NCI-H82 treated with DMSO at 0.1 percent for 48 hours (cell line): ENCODE measurements around the gene YJEFN3.

ENCODE experiments used
- DNase-seq: peaks from one replicate; lab custom pipeline; 2025; ENCODE audit not compliant: unreplicated experiment; lab: John Stamatoyannopoulos, UW

Gene YJEFN3, protein sequence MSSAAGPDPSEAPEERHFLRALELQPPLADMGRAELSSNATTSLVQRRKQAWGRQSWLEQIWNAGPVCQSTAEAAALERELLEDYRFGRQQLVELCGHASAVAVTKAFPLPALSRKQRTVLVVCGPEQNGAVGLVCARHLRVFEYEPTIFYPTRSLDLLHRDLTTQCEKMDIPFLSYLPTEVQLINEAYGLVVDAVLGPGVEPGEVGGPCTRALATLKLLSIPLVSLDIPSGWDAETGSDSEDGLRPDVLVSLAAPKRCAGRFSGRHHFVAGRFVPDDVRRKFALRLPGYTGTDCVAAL

DNA sequence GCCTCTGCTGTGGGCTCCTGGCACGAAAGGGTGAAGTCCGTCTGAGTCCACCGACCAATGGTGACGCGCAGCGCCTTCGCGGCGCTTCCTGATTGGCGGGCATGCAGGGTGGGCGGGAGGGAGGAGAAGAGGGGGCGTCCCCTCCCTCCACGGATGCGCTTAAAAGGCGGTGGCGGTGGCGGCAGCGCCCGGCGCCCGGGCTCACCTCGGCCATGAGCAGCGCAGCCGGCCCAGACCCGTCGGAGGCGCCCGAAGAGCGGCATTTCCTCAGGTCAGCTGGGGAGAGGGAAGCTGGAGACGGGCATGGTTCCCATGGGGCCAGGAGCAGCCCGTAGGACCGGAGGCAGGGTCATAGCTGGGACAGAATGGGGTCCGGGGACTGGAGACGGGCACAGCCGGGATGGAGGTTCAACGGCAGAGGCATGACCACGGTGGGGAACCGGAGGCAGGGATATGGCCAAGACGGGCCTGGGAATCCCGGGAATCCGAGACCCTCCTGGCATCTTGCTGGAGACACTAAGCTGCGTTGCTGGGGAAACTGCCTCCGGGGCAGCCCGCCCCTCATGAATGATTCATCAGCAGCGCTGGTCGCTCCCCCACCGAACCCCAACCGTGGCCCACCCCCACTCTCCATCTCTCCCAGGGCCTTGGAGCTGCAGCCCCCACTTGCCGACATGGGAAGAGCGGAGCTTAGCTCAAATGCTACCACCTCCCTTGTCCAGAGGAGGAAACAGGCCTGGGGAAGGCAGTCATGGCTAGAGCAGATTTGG lies at the start of gene YJEFN3:
Gene YJEFN3, plus strand, starts transcription at position 191 of the 770 bp plus-strand sequence. Its CDS starts 22 bp downstream, at position 213.
- no peak for DNase-seq

DNA sequence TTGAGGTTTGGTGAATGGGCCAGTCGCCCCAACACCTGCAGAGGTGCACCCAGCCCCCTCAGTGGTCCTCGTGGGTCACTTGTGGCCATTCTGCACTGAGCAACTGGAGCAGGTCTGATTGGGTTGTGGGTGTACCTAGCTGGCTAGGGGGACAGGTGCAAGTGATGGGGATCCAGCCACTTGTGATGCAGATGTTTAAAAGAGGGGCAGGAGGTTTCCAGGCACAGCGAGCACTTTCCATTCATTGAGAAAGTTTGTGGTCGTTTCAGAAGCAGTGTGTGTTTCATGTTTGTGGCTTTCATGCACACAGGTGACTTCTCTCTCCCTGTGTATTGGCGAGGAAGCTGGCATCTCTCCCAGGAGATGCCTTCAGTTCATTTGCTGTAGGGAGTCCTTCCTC lies 48.0 kb upstream of the YJEFN3 start:
- no peak for DNase-seq

DNA sequence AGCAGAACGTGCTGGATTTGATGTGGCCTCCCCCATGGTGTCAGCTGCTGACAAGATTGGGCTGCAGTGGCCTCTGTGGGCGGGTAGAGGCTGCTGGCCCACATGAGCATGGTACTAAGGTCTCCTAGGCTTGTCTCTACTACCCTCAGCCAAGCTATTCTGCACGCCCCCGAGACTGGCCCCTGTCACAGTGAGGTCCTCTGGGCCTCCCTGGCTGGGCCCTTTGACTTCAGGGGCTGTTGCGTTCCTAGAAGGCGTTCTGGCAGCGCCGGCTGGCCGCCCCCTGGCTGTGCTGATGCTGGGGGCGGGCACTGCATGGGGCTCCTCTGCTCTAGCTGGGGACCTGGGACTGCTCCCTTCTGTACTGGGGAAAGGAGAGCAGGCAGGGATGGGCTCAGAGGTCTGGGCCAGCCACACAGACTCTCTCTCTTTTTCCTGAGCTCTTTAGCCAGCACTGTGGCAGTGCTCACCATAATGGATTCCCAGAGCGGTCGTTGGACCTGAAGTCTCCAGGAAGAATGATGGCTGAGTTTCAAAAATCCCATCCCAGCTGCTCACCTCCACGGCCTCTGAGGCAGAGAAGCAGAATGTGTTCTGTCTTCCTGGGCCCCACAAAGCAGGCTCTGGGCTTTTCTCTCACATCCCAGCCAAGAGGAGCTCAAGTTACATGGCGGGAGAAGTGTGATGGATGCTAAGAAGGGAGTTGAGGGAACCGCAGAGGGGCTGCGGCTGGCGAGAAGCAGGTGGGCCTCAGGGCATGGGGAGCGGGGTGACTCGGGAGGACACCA lies 45.7 kb upstream of the YJEFN3 start:
- no peak for DNase-seq

DNA sequence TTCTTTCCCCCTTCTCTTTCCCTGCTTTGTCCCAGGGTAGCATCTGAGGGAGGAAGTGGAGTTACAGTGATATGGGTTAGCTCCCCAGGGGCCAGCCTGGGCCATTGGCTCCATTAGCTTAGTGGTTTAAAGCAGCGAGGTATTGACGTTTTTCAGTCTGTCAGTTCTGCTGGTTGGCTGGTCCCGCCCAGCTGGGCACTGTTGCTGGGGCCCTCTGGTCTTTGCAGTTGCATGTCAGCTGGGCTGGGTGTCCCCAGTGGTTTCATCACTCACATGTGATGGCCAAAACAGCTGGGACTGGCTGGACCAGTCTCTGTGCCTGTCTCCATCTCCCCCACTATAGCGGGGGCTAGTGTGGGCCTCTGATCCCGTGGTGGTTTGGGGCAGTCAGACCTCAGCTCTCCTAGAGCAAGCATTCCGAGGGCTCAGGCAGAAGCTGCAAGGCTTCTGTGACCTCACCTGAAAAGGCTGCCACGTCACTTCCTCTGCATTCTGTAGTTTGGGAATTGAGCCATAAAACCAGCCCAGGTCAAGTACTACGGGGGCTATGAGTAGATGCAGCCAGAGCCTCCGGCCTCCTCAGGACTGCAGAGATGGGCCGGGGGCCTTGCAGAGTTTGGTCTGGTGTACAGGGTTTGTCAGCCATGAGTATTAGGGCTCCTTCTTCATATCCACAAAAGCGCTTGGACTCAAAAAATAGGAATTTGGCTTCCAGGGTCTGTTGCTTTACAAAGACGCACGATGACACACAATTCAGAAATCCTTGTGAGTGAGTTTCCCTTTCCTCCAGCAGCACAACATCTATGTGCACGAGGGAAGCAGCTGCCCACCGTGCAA lies 43.3 kb upstream of the YJEFN3 start:
- DNase-seq: no peak

DNA sequence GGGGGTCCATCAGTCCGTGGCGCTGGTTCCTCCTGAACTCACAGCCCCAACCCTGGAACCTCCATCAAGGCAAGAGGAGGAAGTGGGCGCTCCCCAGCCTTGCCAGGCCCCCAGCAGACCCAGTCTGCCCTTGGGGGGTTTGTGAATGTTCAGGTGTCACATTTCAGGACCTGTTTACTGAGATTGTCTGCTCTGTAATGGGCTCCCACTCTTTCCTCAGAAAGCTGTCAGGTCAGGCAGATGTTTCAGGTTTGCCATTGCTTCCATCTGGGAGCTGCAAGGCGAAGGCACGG lies 42.8 kb upstream of the YJEFN3 start:
- DNase-seq: no peak

DNA sequence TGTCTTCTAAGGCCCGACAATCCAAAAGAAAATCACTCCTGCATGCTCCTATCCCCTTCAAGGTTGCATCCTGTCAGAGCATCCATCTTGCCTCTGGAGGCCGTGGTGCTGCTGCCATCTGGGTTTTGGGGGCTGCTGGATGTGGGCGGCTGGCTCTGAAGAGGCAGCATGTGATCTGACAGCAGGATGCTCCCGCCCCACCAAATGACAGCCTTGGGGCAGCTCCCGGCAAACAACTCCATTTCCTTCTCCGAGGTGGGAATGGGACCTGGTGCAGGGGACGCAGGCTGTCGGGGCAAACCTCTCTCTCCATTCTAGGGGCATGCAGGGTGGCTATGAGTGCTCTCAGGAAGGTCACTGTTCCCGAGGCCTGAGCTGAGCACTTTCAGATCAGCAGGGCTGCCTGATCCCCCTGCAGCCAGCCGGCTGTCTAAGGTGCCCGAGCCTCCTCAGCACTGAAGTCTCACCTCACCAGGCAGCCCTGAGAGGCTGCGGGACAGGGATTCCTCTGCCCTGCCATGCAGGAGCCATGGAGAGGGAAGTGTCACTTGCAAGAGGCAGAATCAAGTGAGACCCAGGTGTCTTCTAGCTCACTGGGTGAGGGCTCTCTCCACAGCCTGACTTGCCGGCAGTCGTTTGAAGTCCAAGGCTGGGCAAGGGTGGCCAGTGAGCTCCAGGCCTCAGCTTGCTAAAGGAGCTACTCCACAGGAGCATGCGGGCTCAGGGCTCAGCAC lies 42.2 kb upstream of the YJEFN3 start:
- DNase-seq: no peak

DNA sequence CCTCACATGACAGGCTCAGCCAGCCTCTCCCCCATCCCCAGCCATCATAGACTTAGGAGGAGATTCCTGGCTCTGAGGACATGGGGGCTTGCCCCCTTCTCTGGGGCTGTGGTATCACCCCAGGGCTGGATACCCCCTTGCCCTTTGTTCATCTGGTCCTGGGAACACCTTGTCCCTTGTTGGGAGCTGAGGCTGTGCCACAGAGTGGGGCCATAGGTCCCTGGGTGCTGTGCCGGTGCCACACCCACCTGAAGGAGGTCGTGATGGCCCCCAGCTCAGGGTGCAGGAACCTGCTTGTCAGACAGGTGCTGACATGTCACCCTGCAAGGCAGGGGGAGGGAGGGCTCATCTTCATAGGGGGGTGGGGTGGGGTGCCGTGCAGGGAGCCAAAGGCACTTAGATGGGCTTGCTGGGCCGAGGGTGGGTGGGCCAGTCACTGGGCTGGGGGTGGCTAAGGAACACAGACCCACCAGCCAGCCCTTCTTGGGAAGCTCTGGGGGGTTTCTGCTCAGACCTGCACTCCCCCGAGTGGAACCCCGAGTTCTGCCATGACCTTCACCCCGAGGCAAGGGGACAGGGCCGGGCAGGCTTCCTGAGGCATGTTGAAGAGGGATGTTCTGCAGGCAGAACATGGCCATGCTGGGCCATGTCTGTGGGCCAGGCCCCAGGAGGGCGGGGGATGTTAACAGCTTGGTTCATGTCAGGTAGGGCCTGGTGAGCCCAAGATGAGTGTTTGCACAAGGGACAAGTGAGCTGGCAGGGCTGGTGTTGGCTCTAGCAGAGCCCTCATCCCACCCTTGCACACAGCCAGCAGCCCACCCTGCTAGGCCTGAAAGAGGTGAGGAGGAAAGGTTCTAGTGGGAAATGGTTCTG lies 41.4 kb upstream of the YJEFN3 start:
- no peak for DNase-seq

DNA sequence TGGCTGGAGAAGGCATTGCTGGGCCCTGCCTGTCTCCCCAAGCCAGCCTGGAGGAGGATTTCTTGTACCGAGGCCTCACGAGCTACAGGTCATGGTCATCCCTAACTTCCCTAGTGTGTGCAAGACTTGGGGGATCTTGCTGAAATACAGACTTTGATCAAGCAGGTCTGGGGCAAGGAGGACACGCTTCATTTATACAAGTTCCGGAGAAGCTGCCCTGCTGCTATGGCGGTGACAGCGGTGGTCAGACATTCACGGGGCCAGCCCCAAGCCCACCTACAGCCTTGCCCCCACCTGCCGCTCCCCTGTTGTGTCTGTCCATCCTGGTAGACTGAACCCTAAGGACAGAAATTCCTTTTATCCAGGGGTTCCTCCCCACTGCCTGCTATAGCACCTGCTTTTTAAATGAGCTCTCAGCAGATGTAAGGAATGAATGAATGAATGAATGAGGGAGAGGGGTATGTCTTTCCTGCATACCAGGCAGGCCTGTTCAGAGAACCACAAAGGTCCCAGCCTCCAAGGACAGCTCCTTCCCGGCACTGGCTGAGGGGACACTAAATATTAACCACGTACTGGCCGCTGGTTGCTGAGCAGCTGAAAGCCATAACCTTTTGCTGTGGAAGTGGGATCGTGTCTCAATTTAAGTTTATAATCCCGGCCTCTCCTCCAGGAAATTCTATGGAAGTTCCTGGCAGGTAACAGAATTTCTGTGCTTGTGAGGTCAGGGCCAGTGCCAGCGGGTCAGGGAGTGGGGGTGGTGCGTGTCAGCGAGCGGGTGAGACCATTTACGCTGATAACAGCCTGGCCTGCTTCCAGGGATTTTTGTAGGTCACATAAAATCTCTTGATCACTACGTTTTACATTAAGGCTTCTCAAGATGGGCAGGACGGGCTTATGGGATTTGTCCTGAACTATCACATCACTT lies 40.5 kb upstream of the YJEFN3 start:
- DNase-seq: no peak

DNA sequence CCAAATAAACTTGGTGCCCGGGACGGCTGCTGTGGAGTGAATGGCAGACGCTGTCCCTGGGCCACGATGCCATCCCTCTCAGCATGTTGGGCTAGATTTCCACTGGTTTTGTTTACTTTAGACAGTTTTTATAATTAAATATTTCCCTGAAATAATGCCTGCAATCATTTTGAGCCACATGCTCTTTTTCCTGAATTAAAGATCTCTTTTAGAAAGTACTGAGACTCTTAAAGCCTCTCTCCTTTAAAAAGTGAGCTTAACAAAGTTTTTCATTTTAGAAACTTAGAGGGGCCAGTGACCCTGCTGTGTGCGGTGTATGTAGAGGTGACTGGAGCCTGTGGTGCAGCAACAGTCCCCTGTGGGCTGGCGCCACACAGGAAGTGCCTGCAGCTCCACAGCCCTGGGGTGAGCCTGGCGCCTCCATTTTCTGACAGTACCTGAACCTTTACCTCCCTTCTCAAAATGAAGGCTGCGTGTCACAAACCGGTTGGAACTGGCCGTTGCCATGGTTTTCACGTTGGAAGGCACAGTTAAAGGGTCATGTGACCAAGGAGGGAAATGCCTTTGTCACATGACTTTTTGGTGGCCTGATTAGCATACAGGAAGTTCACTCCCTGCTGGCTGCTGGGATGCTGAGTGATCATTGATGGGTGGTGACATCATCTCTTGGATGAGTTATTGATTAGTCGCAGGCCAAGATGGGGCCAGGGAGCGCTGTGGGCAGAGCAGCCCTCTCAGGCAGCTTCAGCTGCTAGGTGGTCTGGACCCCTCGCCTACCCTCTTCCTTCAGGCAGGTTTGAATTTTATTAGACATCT lies 39.6 kb upstream of the YJEFN3 start:
- no peak for DNase-seq

DNA sequence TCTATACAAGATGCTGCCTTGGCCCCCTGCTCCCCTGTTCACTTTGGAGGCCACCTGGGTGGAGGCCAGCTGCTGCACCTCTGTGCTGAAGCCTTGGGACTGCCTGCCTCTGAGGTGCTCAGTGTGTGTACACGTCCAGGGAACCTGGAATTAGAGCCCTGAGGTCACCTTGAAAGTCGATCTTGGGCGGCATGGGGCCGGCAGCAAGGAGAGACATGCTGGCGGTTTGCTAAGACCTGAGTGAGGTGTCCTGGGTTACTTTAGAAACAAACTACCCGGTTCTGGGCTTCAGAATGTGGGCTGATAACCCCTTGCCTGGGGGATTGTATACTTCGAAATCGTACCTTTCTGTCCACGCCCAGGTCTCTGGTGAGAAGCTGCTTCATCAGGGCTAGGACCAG lies 38.9 kb upstream of the YJEFN3 start:
- no peak for DNase-seq

DNA sequence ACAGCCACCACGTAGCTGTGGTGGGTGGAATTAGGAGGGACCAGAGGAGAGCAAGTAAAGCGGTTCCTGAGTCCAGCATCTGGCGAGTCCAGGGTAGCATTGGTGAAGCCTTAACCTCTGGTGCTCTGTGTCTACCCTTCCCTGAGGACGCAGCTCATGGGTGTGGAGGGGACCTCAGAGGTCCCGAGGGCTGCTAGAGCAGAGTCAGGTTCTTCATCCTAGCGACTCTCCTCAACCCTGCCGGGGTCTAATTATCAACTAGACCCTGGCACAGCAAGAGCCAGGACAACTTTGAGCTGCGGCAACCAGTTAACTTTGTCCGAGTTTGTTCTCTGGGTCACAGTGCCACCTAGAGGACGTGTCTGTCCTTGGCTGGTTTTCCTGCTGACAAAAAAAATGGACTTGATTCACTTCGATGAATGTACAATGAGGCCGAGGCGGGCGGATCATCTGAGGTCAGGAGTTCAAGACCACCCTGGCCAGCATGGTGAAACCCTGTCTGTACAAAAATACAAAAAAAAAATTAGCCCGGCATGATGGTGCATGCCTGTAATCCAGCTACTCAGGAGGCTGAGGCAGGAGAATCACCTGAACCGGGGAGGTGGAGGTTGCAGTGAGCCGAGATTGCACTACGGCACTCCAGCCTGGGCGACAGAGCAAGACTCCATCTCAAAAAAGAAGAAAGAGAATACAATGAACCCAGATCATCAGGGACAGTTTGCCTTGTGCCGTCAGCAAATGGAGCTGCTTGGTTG lies 38.3 kb upstream of the YJEFN3 start:
- peak; percentile 47 for DNase-seq

DNA sequence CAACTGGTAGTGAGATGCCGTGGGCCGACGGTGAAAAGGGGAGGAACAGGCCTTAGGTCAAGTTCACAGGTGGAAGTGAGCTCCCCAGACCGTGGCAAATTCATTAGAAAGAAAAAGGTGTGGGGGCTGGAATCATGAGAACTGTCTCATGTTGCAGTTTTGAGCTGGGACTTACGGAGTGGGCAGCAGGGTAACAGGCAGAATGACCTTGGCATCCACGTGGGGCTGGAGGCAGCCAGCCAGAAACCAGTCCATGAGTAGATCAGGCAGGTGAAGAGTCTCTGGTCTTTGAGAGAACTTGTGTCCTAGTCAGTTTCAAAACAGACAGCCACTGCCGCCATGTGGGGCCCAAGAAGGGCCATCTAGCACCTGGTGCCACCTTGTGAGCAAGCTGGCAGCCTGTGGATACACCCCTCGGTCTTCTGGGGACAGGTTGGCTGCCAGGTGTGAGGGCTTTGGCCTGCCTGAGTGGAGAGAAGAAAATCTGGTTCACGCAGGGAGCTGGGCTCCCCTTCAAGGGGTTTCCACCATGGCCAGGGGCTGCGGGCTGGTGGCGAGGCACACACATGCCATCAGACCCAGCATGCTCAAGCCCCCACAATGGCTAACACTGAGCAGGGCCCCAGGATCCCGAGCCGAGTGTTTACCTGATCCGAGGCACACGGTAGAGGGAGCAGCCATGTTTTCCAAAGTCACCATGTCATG lies 37.2 kb upstream of the YJEFN3 start:
- no peak for DNase-seq

DNA sequence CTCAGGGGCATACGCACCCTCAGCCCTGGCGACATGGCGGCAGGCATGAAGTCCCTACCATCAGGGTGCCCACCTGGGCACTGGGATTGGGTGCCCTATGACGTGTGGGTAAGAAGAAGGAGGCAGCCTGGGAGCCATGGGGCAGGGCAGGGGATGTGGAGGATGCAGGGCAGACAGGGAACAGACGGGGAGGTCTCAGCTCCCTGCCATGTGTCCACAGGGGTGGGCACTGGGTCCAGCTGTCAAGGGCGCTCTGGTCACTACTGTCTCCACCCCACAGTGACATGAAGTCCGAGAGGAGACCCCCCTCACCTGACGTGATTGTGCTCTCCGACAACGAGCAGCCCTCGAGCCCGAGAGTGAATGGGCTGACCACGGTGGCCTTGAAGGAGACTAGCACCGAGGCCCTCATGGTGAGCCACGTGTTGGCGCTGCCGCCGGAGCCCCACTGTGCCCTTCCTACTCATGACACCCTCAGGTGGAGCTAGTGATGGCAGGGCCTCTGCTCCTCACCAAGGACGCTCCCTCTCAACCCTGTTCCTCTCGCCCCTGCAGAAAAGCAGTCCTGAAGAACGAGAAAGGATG lies 36.6 kb upstream of the YJEFN3 start:
- no peak for DNase-seq

DNA sequence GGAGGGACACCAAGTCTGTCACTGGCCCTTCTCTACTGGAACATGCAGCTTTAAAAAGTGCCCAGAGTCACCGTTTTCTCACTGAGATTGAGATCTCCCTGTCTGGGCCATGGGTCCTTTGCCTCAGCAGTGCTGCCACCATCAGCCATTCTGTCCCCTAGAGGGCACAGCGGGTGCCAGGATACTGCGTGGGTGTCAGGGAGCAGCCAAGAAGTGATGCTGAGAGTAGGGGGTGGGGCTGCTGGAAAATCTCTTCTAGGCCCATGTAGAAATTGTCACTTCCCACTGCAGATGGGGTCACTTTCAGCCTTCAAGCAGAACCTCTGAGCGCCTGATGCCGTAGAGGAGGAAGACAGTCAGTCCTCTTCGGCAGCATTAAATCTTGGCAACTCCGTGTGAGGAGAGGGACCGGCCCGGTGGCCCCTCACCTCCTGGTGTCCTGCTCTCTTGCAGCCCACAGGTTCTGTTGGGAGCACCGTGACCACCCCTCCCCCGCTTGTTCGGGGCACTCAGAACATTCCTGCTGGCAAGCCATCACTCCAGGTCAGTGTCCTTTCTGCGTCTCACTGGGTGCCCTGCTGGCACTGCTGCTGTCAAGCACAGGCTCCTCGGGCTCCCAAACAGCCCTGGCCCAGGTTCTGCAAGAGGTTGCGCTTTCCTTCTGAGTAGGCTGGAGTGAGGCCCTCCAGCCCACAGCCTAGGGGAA lies 34.7 kb upstream of the YJEFN3 start:
- no peak for DNase-seq
